ENCODE results near the gene LRRC25. TPM values are rescaled to one million over a fixed set of nuclear protein-coding genes. Genes with fewer than 3 reads are reported as not detected.
A peak's percentile ranks its signal among the peaks of the same experiment; 100 is the strongest.

LRRC25 gene
- total RNA-seq, 1 donor from 2014 or later, result not detected

DNA sequence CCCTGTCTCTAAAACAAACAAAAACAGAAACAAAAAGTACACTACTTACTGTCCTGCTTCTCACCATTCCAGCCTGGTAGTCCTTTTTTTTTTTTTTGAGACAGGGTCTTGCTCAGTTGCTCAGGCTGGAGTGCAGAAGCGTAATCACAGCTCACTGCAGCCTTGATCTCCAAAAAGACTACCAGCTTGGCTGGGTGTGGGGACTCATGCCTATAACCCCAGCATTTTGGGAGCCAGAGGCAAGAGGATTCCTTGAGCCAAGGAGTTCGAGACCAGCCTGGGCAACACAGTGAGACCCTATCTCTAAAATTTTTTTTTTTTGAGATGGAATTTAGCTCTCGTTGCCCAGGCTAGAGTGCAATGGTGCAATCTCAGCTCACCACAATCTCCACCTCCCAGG, 16.6 kb downstream of the LRRC25 start:
- TF ChIP-seq, protein P1, sequence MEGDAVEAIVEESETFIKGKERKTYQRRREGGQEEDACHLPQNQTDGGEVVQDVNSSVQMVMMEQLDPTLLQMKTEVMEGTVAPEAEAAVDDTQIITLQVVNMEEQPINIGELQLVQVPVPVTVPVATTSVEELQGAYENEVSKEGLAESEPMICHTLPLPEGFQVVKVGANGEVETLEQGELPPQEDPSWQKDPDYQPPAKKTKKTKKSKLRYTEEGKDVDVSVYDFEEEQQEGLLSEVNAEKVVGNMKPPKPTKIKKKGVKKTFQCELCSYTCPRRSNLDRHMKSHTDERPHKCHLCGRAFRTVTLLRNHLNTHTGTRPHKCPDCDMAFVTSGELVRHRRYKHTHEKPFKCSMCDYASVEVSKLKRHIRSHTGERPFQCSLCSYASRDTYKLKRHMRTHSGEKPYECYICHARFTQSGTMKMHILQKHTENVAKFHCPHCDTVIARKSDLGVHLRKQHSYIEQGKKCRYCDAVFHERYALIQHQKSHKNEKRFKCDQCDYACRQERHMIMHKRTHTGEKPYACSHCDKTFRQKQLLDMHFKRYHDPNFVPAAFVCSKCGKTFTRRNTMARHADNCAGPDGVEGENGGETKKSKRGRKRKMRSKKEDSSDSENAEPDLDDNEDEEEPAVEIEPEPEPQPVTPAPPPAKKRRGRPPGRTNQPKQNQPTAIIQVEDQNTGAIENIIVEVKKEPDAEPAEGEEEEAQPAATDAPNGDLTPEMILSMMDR (IDR thresholded peaks at IDR 0.05; ENCODE audit: unreplicated experiment), result no peak
- Mint-ChIP-seq H3K4me3 (no peak overlapping the region), H3K36me3 (no peaks in the 10 kb centered on the region), H3K27me3 (ENCODE audit: low read depth) (no peaks in the 10 kb centered on the region), H3K9me3 (no peaks in the 10 kb centered on the region), H3K27ac (no peak overlapping the region), H3K4me1 (peaks cover 29% of the 10 kb centered on the region)
- DNase-seq (ENCODE audit: low spot score in 2 of 2, unreplicated experiment in 2 of 2), result no peak

- Mint-ChIP-seq H3K9me3 (no peaks in the 10 kb centered on the region), H3K4me3 (no peak overlapping the region), H3K27me3 (ENCODE audit: low read depth) (no peaks in the 10 kb centered on the region), H3K27ac (peak overlapping the region; percentile 66), H3K36me3 (no peaks in the 10 kb centered on the region), H3K4me1 (peaks cover 25% of the 10 kb centered on the region)
- TF ChIP-seq, protein P1 (IDR thresholded peaks at IDR 0.05; ENCODE audit: unreplicated experiment), result no peak
- DNase-seq (ENCODE audit: low spot score in 2 of 2, unreplicated experiment in 2 of 2), result no peak
Observed at GRCh38 chr19:18379803-18380747, 17.3 kb downstream of the LRRC25 start.

DNA sequence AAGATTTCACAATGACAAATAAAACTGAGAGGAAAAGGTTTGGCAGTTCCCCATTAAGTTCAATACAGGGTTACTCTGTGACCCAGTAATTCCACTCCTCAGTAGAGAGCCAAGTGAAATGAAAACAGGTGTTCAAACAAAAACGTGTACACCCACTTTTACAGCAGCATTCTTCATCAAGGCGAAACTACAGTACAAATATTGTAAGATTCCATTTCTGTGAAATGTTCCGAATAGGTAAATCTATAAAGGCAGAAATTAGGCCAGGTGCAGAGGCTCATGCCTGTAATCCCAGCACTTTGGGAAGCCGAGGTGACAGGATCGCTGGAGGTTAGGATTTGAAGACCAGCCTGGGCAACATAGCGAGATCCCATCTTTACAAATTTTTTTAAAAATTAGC, 20.4 kb downstream of the LRRC25 start:
- TF ChIP-seq, protein P1 (IDR thresholded peaks at IDR 0.05; ENCODE audit: unreplicated experiment), result no peak
- no peaks in the 10 kb centered on the region for H3K36me3 Mint-ChIP-seq
- H3K27ac Mint-ChIP-seq, result peak overlapping the region; percentile 75
- H3K4me1 Mint-ChIP-seq, result peaks cover 30% of the 10 kb centered on the region
- no peak for DNase-seq (ENCODE audit: low spot score in 2 of 2, unreplicated experiment in 2 of 2)
- no peaks in the 10 kb centered on the region for H3K27me3 Mint-ChIP-seq (ENCODE audit: low read depth)
- no peak overlapping the region for H3K4me3 Mint-ChIP-seq
- H3K9me3 Mint-ChIP-seq, result no peaks in the 10 kb centered on the region

DNA sequence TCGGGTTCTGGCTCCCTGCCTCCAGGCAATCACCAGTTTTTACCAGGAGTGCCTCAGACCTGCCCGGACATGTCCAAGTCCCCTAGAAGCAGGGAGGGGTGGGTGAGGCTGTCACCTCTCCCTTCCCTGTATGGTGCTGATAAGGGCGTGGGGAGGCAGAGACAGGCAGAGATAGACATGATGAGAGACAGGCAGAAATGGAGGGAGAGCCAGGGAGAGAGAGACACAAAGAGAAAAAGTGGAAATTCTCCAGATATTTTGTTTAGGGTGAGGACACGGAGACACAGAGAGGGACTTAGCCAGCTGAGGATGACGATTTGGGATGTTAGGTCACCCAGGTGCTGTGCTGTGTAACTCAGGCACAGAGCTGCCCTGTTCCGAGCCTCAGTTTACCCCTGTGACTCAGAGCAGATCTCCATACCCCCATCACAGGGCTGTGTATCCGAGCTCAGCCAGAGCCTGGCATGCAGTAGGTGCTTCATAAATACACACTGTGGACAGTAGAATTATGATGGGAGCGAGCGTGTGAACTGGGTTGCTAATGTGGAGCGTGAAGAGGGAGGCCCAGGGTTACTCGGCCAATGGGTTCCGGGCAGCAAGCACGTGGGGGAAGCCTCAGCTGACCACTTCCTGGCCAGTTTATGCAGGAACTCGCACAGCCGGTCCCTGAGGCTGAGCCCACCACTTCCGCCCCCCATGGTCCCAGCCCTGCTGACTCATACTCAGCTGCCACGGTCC, 23.4 kb downstream of the LRRC25 start:
- Mint-ChIP-seq H3K4me3 (no peak overlapping the region), H3K27me3 (ENCODE audit: low read depth) (no peaks in the 10 kb centered on the region), H3K9me3 (no peaks in the 10 kb centered on the region), H3K36me3 (no peaks in the 10 kb centered on the region), H3K4me1 (peaks cover 24% of the 10 kb centered on the region), H3K27ac (peak overlapping the region; percentile 97)
- TF ChIP-seq, protein P1 (IDR thresholded peaks at IDR 0.05; ENCODE audit: unreplicated experiment), result no peak
- peak in 1 of 2 experiments; percentile 53 for DNase-seq (ENCODE audit: low spot score in 2 of 2, unreplicated experiment in 2 of 2)

GRCh38 chr19:18373407-18373891, 24.0 kb downstream of the LRRC25 start:
- TF ChIP-seq, protein P1 (IDR thresholded peaks at IDR 0.05; ENCODE audit: unreplicated experiment), result no peak
- H3K9me3 Mint-ChIP-seq, result no peaks in the 10 kb centered on the region
- no peaks in the 10 kb centered on the region for H3K27me3 Mint-ChIP-seq (ENCODE audit: low read depth)
- peaks cover 23% of the 10 kb centered on the region for H3K4me1 Mint-ChIP-seq
- H3K4me3 Mint-ChIP-seq, result no peak overlapping the region
- H3K27ac Mint-ChIP-seq, result peak overlapping the region; percentile 97
- no peaks in the 10 kb centered on the region for H3K36me3 Mint-ChIP-seq
- no peak for DNase-seq (ENCODE audit: low spot score in 2 of 2, unreplicated experiment in 2 of 2)

Data from mesothelial cell of epicardium (in vitro differentiated cells).